Hippocampal formation (tissue), 2 donors: Measurements from ENCODE around the gene SERPINB13.

Experiments used
- DNase-seq, 2 donors: peaks; one replicate each; lab custom pipeline; 2025; lab: John Stamatoyannopoulos, UW

SERPINB13 gene, protein sequence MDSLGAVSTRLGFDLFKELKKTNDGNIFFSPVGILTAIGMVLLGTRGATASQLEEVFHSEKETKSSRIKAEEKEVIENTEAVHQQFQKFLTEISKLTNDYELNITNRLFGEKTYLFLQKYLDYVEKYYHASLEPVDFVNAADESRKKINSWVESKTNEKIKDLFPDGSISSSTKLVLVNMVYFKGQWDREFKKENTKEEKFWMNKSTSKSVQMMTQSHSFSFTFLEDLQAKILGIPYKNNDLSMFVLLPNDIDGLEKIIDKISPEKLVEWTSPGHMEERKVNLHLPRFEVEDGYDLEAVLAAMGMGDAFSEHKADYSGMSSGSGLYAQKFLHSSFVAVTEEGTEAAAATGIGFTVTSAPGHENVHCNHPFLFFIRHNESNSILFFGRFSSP

DNA sequence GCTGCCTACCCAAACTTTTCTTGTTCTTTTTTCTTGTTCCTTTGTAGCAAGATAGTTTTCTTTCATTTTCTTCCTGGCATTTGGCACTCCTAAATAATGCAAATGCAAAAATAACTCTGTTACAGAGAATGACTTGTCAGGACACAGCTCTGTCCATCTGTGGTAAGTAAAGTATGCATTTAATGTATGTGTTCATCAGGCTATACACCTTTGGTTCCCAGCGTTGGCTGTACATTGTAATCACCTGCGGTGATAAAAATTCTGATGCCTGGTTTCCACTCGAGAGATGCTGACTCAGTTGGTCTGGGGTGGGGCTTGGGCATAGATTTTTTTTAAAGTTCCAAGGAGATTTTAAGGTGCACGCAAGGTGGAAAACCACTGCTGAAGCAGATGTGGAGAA is at the start of gene SERPINB13:
Gene SERPINB13, plus strand, starts transcription at position 378 of the 400 bp plus-strand sequence. CDS start 1,325 bp downstream, outside the sequence.
- DNase-seq, result no peak

DNA sequence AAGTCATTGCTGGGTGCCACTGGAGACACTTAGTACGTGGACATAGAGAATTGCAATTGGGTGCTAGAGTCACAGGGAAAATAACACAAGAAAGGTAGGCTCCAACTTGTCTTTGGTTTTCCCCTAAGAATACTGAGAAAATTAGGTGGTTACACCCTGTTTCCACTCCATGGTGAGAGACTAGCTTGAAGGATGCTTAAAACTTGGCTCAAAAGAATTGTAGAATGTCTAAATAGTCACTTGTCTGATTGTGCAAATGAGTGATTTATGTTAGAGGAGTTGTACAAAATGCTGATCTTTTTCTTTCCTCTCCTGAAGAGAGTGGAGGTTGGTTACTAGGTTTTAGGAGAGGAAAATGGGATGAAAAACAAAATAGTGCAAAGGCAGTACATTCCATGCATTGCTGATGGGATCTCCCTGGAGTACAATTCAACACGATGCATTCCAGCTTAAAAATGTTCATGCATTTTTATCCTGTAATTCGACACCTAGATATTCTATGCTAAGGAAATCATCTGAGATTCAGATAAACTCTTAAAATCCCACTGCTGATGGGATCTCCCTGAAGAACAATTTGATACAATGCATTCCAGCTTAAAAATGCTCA is 47.1 kb upstream of the SERPINB13 start:
- no peak for DNase-seq

DNA sequence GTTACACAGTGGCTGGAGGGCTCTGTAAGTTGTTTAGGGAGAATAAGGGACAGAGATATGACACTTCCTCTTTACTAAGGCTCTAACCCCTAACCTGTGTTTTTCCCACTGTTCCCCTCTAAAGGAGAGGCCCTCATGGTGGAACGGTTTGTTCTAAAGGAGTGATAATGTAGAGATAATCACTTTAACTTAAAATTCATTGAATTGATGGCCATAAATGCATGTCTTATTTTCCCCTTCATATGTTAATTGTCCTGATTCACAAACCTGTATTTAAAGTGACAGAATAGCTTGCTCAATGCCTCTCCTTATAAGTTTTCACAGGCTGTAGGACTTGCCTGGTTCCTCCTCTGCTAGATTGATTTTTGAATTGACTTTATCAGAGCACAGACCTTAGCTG is 45.1 kb upstream of the SERPINB13 start, which contains the start of gene SERPINB12:
Gene SERPINB12, plus strand, starts transcription at position 301 of the 400 bp plus-strand sequence. CDS start 13,791 bp downstream, outside the sequence.
- no peak for DNase-seq

DNA sequence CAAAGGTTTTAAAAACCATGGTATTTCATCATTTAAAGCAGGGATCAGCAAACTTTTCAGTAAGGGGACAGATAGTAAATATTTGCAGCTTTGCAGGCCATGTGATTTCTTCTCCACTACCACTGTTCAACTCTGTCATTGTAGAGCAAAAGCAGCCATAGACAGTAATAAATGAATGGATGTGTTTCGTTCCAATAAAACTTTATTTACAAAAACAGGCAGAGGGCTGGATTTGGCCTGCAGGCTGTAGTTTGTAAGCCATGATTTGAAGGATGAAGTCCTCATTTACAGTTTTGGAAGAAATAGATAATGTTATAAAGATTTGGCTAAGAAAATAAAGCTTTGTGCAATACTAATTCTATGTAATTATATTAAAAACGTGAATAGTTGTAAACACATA is 43.1 kb upstream of the SERPINB13 start:
- no peak for DNase-seq

DNA sequence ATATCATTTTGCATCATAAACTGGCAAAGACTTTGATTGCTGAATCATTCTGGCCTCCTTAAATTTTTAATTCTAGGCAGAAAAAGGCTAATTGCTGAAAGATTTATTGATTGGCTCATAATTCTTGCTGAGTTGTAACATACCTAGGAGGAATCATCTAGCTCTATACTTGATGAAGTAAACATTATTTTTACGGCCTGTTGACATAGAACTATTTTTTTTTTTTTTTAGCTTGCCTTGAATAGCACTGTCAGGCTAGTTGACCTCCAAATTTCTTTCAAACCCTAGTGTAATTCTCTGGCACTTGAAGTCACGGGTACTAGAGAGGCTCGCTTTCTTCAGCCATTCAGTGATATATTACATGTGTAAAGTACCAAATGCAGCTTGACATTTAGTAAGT is 42.1 kb upstream of the SERPINB13 start:
- no peak for DNase-seq

DNA sequence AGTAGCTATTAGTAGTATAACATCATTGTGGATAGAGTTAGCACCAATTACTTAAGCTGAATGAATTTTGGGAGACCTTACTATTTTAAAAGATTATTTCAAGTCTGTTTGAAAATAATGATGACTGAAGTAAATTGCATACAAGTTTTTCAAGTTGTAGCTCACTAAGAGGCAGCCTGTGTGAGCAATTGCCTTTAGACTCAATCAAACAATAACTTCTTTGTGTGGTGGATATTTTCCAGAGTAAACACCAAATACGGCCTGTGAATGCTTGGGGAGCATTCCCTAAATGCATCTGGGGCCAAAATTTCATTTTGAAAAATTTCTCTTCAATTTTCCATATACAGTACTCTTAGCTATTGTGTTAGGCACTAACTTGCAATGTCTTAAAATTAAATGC is 37.1 kb upstream of the SERPINB13 start:
- no peak for DNase-seq

DNA sequence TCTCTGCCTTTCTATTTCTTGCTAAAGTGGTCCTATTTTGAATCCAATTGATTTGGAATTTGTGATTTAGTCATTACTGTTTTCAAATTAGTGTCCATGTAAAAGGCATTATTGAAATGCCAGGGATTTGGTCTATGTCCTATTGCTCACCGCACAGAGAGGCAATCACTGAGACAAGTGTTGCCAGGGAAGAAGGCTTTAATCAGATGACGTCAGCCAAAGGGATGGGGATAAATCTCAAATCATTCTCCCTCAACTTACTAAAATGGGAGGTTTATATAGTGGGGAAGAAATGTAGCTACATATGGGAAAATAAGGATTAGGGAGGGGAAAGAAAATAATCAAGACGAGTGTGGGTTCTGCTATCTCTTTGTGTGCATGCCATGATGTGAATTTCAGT is 35.4 kb upstream of the SERPINB13 start:
- no peak for DNase-seq

DNA sequence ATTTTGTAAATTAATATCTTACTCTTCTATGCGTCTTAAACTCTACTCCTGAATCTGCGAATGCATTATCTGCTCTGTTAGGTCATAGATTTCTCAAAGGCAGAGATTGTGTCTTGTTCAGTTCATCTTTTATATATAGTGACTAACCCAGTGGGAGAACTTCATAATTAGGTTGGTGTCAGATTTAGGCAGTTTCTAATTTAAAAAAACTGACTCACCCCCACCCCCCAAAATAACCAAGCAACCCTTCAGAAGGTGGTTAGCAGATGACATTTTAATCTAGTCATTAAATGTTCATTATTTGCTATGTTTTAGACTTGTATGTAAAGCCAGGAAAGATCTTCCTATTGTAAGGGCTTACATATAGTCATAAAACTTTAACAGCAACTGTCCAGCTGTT is 34.6 kb upstream of the SERPINB13 start:
- DNase-seq, result no peak

DNA sequence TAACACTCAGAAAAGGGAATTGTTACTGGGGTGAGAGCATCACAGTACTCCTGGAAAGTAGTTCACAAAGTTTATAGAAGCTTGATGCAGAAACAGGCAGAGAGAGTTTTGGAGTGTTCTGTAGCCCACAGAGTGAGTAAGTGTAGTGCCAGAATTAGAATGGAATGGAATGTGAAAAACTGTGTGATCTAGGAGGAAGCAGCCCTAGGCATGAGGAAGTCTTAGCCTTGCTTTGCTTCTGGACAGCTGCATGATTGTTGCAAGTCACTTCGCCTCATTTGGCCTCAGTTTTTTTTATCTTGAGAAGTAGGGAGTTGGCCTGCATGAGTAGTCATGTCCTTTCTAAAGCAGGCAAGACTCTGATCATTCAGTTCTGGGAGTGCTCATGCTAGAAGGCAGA is 34.1 kb upstream of the SERPINB13 start:
- peak in 1 of 2 donors; percentile 1 for DNase-seq

DNA sequence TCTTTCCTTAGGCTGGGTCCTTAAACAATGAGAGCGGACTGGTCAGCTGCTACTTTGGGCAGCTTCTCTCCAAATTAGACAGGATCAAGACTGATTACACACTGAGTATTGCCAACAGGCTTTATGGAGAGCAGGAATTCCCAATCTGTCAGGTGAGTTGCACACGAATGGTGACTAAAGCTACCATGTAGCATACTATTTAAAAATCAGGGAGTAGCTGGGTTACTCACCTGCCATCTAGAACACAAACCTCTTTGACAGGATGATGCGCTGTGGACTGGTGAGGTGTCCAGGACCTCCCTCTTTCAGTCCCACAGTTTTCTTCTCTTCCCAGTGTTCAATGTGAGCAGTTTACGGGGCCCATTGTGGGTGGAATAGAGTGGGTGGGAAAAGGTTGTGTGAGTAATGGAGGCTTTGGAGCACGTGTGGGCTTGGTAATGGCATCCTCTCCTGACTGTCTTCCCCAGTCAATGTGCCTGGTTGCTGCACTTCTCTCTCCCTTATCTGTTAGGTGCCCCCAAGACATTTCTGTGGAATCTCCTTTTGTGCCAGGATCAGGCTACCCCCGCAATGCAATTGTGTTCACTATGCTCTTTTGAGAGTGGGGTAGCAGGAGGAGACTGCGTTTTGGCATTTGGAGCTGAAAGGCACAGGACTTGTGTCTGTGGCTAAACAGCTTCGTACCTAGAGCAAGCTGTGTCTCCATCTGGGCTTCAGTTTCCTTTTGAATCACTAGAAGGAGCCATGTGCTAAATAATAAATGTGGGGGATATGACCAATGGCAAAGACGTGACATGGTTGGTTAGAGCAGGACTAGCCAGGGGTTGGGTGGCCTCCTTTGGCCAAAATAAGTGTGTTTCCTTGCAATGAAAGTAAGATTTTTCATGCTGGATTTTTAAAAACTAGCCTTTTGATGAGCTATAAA is 27.3 kb upstream of the SERPINB13 start:
- no peak for DNase-seq

DNA sequence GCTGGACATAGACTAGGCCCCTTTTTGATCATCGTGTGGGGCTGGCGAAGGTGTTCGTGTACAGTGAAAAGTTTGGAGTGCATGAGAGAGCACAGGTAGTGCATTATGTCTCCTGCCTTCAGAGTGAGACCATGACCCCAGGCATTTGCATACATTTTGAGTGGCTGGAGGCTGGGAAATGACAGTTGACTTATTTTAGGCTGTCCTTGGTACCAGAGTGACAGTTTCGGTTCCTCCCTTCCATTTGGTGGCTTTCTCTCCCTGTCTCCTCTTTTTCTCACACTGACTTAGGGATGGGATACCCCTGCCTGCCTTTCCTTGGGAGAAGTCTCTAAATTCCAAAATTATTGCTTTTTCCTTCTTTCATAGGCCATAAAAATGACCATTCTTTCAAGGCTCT is 24.9 kb upstream of the SERPINB13 start:
- DNase-seq, result no peak

DNA sequence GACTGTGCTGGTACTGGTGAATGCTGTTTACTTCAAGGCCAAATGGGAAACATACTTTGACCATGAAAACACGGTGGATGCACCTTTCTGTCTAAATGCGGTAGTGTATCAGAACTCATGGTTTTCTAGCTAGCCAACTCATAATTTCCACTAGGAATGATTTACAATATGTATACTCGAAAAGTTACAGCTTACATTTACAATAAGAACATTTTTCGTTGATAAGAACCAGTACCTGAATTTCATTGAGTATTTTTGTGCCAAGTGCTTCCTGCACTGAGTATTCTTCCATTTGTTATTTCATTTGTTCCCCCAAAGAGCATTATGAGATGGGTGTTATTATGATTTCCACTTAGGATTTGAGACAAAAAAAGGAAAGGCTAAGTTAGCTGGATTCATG is 23.1 kb upstream of the SERPINB13 start:
- DNase-seq, result no peak

DNA sequence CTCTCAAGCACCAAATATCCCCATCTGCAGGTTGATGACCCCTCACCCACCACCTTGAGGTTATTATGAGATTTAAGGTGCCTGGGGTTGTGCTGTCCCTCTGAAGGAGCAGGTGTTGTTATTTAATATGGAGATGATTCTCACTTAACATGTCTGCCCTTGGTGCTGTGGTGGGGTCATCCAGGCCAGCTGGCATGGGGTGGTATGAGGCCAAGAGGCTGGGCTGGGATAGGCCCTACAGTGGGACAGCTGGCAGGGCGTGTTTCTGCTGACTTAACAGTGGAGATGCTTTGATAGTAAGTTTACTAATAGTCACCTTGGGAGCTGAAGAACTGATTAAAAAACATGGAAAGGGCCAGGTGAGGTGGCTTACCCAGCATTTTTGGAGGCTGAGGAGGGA is 22.6 kb upstream of the SERPINB13 start:
- DNase-seq, result no peak

DNA sequence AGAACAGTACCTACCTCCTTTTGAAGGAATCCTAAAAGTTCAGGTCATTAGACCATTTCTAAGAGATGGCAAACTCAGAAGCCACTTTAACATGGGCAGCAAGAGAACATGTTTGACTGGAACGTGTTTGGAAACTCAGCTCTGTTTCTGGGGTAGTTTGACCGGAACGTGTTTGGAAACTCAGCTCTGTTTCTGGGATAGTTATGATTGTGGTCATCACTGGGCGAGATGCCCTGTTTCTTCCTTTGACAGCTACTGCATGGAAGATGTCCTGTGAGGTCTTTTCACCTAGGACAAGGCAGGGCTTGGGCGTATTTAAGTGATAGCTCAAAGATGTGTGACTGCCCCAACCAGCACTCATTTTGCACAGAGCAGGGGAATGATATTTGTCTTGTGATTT is 19.9 kb upstream of the SERPINB13 start:
- DNase-seq, result no peak

DNA sequence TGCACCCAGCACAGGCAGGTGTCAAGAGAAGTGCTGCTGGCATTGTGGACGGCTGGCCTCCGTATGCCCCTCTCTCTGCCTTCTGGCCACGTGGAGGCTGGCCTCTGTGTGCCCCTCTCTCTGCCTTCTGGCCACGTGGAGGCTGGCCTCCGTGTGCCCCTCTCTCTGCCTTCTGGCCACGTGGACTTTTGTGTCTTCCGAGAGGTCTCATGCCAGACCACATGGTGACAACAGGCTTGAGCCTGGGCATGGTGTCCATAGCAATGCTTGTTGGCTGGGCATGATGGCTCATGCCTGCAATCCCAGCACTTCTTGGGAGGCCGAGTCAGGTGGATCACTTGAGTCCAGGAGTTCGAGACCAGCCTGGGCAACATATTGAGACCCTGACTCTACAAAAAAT is 19.3 kb upstream of the SERPINB13 start:
- no peak for DNase-seq

DNA sequence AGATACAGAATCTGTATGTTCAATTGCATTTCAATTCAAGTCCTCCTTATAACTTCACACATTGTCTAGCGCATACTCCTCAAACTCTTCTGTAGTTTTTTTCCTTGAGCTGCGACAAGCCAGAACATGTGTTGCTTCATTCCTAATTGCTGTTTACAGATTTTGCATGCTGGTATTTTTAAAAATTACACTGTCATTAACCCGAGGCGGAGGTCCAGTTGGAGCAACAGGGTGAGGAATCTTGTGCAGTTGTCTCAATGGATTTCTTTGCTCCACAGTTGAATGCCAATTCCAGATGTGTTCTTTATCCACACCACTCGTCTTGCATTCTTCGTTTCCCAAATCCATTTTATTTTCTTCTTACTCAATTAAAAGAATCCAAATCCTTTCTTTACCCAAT is 16.4 kb upstream of the SERPINB13 start:
- no peak for DNase-seq

DNA sequence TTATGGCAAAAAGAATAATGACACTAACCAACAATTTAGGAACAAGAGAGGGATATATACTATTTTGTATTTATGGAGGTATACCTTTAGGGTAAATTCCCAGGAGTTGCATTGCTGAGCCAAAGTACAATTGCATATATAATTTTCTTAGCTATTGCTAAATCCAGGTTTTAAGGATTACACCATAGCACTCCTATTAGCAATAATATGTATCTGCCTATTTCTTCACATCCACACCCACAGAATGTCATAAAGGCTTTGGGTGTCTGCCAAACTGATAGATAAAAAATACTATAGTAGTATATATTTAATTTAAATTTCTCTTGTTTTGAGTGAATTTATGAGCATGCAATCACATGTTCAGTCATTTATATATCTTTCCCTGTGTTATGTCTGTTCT is 11.5 kb upstream of the SERPINB13 start:
- DNase-seq, result no peak

DNA sequence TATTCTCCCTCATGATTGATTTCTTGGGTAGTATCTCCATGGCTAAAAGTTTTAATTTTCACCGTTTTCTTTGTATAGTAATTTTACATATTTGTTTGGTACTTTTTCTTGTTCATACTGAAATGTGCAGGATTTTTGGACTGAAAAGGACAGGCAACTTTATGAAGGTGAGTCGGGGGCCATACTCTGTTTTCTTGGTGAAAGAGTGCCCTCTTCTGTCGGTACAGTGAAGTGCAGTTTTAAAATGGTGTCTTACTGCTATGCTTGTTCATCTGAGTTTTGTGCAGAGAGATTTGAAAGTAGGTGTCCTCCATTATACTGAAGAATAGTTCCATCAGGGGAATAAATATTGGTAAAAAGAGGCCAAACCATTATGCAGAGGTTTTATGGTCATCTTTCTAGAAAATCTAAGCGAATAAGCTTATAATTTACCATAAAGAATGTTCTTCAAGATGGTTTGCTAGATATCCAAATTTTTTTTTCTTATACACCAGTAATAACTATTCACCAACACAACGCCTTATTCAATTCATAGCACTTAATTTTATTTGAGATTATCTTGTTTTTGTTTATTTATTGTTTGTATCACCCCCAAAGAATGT is 8.7 kb upstream of the SERPINB13 start:
- DNase-seq, result no peak

DNA sequence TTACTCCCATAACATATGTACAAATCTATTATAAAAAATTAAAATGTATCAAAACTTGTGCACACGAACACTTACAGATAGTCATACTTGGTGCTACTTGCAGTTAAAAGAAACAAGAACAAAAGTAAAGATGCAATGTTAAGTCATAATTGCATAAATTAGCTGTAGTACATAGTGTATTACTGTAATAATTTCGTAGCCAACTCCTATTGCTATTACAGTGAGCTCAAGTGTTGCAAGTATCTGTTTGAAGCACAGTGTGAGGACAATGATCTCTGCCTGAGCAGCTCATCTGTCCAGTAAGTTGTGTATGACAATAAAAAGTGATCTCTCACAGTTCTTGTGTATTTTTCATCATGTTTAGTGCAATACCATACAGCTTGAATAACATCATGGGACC is 7.5 kb upstream of the SERPINB13 start:
- DNase-seq, result no peak

DNA sequence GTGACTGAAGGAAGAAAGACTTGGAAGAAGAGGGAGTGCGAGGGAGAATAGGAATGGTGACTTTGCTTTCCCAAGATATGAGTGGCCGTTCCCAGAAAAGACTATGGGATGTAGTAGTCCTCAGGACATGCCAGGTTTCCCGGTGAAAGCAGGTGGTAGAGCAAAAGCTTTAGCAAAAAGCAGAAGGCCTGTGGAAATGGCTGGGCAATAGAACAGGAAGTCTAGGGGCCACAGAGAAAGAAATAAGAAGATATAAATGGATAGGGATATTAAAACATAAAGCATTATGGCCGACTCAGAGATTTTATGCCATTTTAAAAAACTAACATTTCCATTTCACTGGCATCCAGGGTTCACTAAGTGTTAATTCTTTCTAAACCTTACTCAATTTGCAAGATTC is 1.2 kb upstream of the SERPINB13 start:
- DNase-seq, result no peak

DNA sequence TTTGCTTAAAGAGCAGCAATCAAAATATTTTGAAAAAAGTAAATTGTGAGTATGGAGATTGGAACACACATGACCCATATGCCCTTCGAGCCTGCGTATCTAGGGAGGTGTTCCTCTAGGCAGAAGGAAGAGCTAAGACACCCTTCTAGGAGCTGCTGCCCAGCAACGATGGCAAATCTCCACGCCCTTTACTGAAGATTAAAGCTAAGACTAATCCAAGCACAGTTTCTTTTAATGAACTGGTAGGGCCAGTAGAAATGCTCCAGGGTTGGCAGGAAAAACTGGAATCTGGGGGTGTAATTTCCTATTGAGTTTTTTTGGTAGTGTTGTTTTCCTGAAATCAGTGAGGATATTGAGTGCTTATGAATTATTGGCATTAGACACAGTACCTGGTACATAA is 712 bp upstream of the SERPINB13 start:
- DNase-seq, result no peak

DNA sequence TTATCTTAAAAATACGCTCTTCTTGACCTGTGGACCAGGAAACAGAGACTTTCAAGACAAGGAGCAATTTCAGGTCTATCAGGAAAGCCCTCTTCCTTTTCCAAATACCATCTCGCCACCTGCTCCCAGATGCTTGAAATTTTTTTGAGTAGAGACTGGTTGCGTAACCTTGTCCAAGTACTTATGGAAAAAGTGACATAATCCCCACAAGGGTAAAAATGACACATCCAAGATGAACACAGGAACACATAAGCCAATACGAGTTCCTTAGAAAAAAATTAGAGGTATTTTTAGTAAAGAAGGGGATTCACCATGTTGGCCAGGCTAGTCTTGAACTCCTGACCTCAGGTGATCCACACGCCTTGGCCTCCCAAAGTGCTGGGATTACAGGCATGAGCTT is 1.8 kb downstream of the SERPINB13 start:
- no peak for DNase-seq
